ENCODE results near the gene ICAM1.

The ICAM1 gene

GRCh38 chr19:10292206-10292788, 21.4 kb downstream of the ICAM1 start:
- in situ Hi-C loops (cut with MboI; ENCODE audit: low sequenced_read_pairs): no loop called here

- in situ Hi-C loops (cut with MboI; ENCODE audit: low sequenced_read_pairs): no loop called here
These were observed 22.1 kb downstream of the ICAM1 start for GRCh38 chr19:10292789-10293636.

GRCh38 chr19:10293637-10294367, 22.9 kb downstream of the ICAM1 start:
- in situ Hi-C loops (cut with MboI; ENCODE audit: low sequenced_read_pairs): no loop called here

- in situ Hi-C loops (cut with MboI; ENCODE audit: low sequenced_read_pairs): no loop called here
These were observed 23.4 kb downstream of the ICAM1 start for GRCh38 chr19:10294368-10294697.

GRCh38 chr19:10295305-10295846, 24.5 kb downstream of the ICAM1 start:
- in situ Hi-C loops (cut with MboI; ENCODE audit: low sequenced_read_pairs): no loop called here

- in situ Hi-C loops (cut with MboI; ENCODE audit: low sequenced_read_pairs): no loop called here
These were observed 25.1 kb downstream of the ICAM1 start for GRCh38 chr19:10295847-10296591.

- in situ Hi-C loops (cut with MboI; ENCODE audit: low sequenced_read_pairs): no loop called here
These were observed 28.9 kb downstream of the ICAM1 start for GRCh38 chr19:10299545-10300458.

GRCh38 chr19:10305139-10305806, 34.4 kb downstream of the ICAM1 start:
- in situ Hi-C loops (cut with MboI; ENCODE audit: low sequenced_read_pairs): no loop called here

GRCh38 chr19:10306327-10306726, 35.4 kb downstream of the ICAM1 start:
- in situ Hi-C loops (cut with MboI; ENCODE audit: low sequenced_read_pairs): no loop called here

GRCh38 chr19:10309423-10309822, 38.5 kb downstream of the ICAM1 start, which contains the start of gene ZGLP1:
Gene ZGLP1 (minus strand): TSS chr19:10309815.
- in situ Hi-C loops (cut with MboI; ENCODE audit: low sequenced_read_pairs): no loop called here

- in situ Hi-C loops (cut with MboI; ENCODE audit: low sequenced_read_pairs): no loop called here
These were observed 44.7 kb downstream of the ICAM1 start, which contains the start of gene FDX2 for GRCh38 chr19:10315335-10316214. Gene FDX2 (minus strand): TSS chr19:10316015. CDS start chr19:10315996, 19 bp downstream.

GRCh38 chr19:10316229-10317044, 45.5 kb downstream of the ICAM1 start:
- in situ Hi-C loops (cut with MboI; ENCODE audit: low sequenced_read_pairs): no loop called here

- in situ Hi-C loops (cut with MboI; ENCODE audit: low sequenced_read_pairs): no loop called here
These were observed 46.3 kb downstream of the ICAM1 start for GRCh38 chr19:10317045-10317856.

- in situ Hi-C loops (cut with MboI; ENCODE audit: low sequenced_read_pairs): no loop called here
These were observed 47.0 kb downstream of the ICAM1 start for GRCh38 chr19:10317857-10318462.

GRCh38 chr19:10318807-10319682, 48.1 kb downstream of the ICAM1 start:
- in situ Hi-C loops (cut with MboI; ENCODE audit: low sequenced_read_pairs): no loop called here

Measured in HL-60/S4 (cell line).